SIG-M5 treated with dmso at 0.1 percent for 504 hours (cell line): ENCODE results near the gene ATXN2.
"Not testable (repeated sequence)": the region's sequence is repeated elsewhere in the genome, so short reads cannot be mapped to it uniquely, and the experiment has no call there.

Source experiments
- DNase-seq: peaks from one replicate; lab custom pipeline; 2025; ENCODE audit not compliant: unreplicated experiment; lab: John Stamatoyannopoulos, UW

ATXN2 gene

GRCh38 chr12:111599453-111600204 lies 514 bp upstream of the ATXN2 start:
- peak; percentile 94 for DNase-seq

GRCh38 chr12:111597831-111598636 lies 1.1 kb downstream of the ATXN2 start:
- DNase-seq, result peak; percentile 31

- peak; percentile 76 for DNase-seq
Observed at GRCh38 chr12:111596985-111597830, 1.9 kb downstream of the ATXN2 start.

- DNase-seq, result not testable (repeated sequence)
Observed at GRCh38 chr12:111595341-111595835, 3.7 kb downstream of the ATXN2 start.

- DNase-seq, result not testable (repeated sequence)
Observed at GRCh38 chr12:111591399-111592010, 7.6 kb downstream of the ATXN2 start.

- no peak for DNase-seq
Observed at GRCh38 chr12:111590552-111590951, 8.6 kb downstream of the ATXN2 start.

GRCh38 chr12:111589601-111590000 lies 9.5 kb downstream of the ATXN2 start:
- no peak for DNase-seq

GRCh38 chr12:111588010-111588409 lies 11.1 kb downstream of the ATXN2 start:
- no peak for DNase-seq

GRCh38 chr12:111586986-111587385 lies 12.1 kb downstream of the ATXN2 start:
- no peak for DNase-seq

- DNase-seq, result peak; percentile 6
Observed at GRCh38 chr12:111585690-111586089, 13.4 kb downstream of the ATXN2 start.

GRCh38 chr12:111584959-111585358 lies 14.2 kb downstream of the ATXN2 start:
- no peak for DNase-seq

- not testable (repeated sequence) for DNase-seq
Observed at GRCh38 chr12:111583506-111583905, 15.6 kb downstream of the ATXN2 start.

GRCh38 chr12:111582133-111582747 lies 16.9 kb downstream of the ATXN2 start:
- DNase-seq, result no peak

- DNase-seq, result no peak
Observed at GRCh38 chr12:111581434-111582132, 17.5 kb downstream of the ATXN2 start.

GRCh38 chr12:111580737-111581136 lies 18.4 kb downstream of the ATXN2 start:
- no peak for DNase-seq

GRCh38 chr12:111580119-111580425 lies 19.0 kb downstream of the ATXN2 start:
- DNase-seq, result no peak

- DNase-seq, result no peak
Observed at GRCh38 chr12:111578971-111579340, 20.2 kb downstream of the ATXN2 start.

- peak; percentile 28 for DNase-seq
Observed at GRCh38 chr12:111578276-111578970, 20.7 kb downstream of the ATXN2 start.

GRCh38 chr12:111574797-111575443 lies 24.2 kb downstream of the ATXN2 start:
- no peak for DNase-seq
